HAP-1 (cell line): ENCODE data around the gene LMBR1.

Experiments
- DNase-seq, 2 experiments: peaks; one replicate each; pipeline ENCODE4 v3.0.0-alpha.2; 2016 to 2020; ENCODE audit warnings: low spot score in 2 of 2
- H3K27me3 ChIP-seq: fragments of 250-450 bp; sonication (Bioruptor Pico); 2 replicates; pipeline ENCODE4 v1.5.1; 2020; ENCODE audit warnings: low read depth, mild to moderate bottlenecking, moderate library complexity
- H3K36me3 ChIP-seq: fragments of 250-450 bp; sonication (Bioruptor Pico); replicated peaks from 2 replicates; pipeline ENCODE4 v1.5.1; 2020; ENCODE audit warnings: mild to moderate bottlenecking
- H3K4me1 ChIP-seq: fragments of 250-450 bp; sonication (Bioruptor Pico); 2 replicates; pipeline ENCODE4 v1.5.1; 2020; ENCODE audit warnings: mild to moderate bottlenecking
- H3K4me3 ChIP-seq: fragments of 250-450 bp; sonication (Bioruptor Pico); 2 replicates; pipeline ENCODE4 v1.5.1; 2020; ENCODE audit warnings: mild to moderate bottlenecking, moderate library complexity
- H3K9me3 ChIP-seq: fragments of 250-450 bp; sonication (Bioruptor Pico); 2 replicates; pipeline ENCODE4 v1.5.1; 2020; ENCODE audit warnings: mild to moderate bottlenecking, moderate library complexity
- in situ Hi-C: fragments of 300-500 bp; cut with MboI; formaldehyde crosslinking; loops from 3 replicates; pipeline ENCODE4 v1.14.3; 2020; ENCODE audit warnings: low sequenced_read_pairs, inconsistent platforms, mixed read lengths

Gene LMBR1

DNA sequence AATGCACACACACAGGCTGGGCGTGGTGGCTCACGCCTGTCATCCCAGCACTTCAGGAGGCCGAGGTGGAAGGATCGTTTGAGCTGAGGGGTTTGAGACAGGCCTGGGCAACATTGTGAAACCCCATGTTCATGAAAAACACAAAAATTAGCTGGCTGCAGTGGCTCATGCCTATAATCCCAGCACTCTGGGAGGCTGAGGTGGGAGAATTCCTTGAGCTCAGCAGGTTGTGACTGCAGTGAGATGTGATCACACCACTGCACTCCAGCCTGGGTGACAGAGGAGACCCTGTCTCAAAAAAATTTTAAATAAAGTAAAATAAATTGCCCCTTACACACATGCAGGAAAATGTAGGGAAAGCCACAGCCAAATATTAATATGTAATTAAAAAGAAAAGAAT is 208.3 kb downstream of the LMBR1 start:
- H3K4me3 ChIP-seq, result no peak overlapping the region
- in situ Hi-C loops, result no loop called here
- no peak for DNase-seq
- no peaks in the 10 kb centered on the region for H3K27me3 ChIP-seq
- peaks cover 5% of the 10 kb centered on the region; the same call in 1 of the 2 replicates for H3K36me3 ChIP-seq
- H3K9me3 ChIP-seq, result no peaks in the 10 kb centered on the region
- no peaks in the 10 kb centered on the region; the same call in 1 of the 2 replicates for H3K4me1 ChIP-seq

DNA sequence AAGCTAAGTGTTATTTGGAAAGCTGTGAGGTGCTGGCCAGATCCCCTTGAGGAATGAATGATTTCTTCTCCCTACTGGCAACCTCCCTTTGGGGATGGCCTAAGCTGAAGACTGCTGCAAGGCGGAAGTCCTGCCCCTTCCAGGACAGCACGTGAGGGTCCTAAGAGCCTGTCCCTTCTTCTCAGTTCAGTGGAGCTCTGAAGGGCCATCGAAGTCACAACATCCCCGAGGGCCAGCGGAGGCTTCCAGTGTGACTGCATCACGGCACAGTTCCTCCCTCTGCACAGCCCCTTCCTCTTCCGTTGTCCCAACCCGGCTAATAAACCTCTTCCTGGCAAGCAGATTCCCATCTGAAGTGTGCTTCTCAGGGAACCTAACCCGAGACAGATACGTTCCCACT is 208.7 kb downstream of the LMBR1 start:
- no peak for DNase-seq

GRCh38 chr7:156682928-156683327 is 210.1 kb downstream of the LMBR1 start:
- no peak for DNase-seq
- peaks cover 5% of the 10 kb centered on the region; the same call in 1 of the 2 replicates for H3K36me3 ChIP-seq
- in situ Hi-C loops, result no loop called here
- no peak overlapping the region for H3K4me3 ChIP-seq
- H3K9me3 ChIP-seq, result no peaks in the 10 kb centered on the region
- no peaks in the 10 kb centered on the region for H3K27me3 ChIP-seq
- H3K4me1 ChIP-seq, result no peaks in the 10 kb centered on the region

More for the DNA sequence above, 208.7 kb downstream of the LMBR1 start:
- no peaks in the 10 kb centered on the region; the same call in 1 of the 2 replicates for H3K4me1 ChIP-seq
- H3K36me3 ChIP-seq, result peaks cover 5% of the 10 kb centered on the region; the same call in 1 of the 2 replicates
- no peaks in the 10 kb centered on the region for H3K27me3 ChIP-seq
- H3K9me3 ChIP-seq, result no peaks in the 10 kb centered on the region
- no peak overlapping the region for H3K4me3 ChIP-seq
- in situ Hi-C loops, result no loop called here

DNA sequence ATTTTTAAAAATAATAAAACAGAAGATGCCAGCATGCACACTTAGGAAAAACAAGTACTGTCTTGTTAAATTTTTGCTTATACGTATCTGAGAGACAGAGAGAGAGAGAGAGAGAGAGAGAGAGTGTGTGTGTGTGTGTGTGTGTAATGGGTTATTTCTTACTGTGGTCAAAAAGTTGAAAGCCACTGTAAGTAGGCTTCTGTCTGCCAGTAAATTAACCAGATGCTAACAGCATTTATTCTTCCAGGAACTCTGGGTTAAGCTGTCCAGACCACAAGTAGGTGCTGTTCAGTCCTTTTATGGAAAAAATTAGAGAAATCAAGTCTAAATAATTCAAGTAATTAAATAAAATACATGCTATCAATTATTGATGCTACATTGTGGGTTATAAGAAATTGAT is 212.7 kb downstream of the LMBR1 start:
- no peaks in the 10 kb centered on the region for H3K9me3 ChIP-seq
- peaks cover 5% of the 10 kb centered on the region; the same call in 1 of the 2 replicates for H3K36me3 ChIP-seq

GRCh38 chr7:156677374-156678054 is 215.5 kb downstream of the LMBR1 start:
- no peak overlapping the region for H3K4me3 ChIP-seq
- DNase-seq, result no peak
- H3K36me3 ChIP-seq, result peaks cover 5% of the 10 kb centered on the region; the same call in 1 of the 2 replicates
- H3K9me3 ChIP-seq, result no peaks in the 10 kb centered on the region
- in situ Hi-C loops, result no loop called here
- no peaks in the 10 kb centered on the region for H3K4me1 ChIP-seq
- H3K27me3 ChIP-seq, result no peaks in the 10 kb centered on the region

More for the DNA sequence above, 212.7 kb downstream of the LMBR1 start:
- no peaks in the 10 kb centered on the region for H3K4me1 ChIP-seq
- DNase-seq, result no peak
- no peak overlapping the region for H3K4me3 ChIP-seq
- H3K27me3 ChIP-seq, result no peaks in the 10 kb centered on the region
- in situ Hi-C loops, result no loop called here

- peaks cover 5% of the 10 kb centered on the region for H3K36me3 ChIP-seq
- no peak overlapping the region for H3K4me3 ChIP-seq
- no peaks in the 10 kb centered on the region for H3K27me3 ChIP-seq
- in situ Hi-C loops, result no loop called here
- H3K4me1 ChIP-seq, result no peaks in the 10 kb centered on the region
- DNase-seq, result no peak
- no peaks in the 10 kb centered on the region for H3K9me3 ChIP-seq
Measured at GRCh38 chr7:156676263-156676662, 216.7 kb downstream of the LMBR1 start.

- no peaks in the 10 kb centered on the region for H3K27me3 ChIP-seq
- H3K4me1 ChIP-seq, result no peaks in the 10 kb centered on the region
- in situ Hi-C loops, result no loop called here
- peaks cover 5% of the 10 kb centered on the region for H3K36me3 ChIP-seq
- H3K9me3 ChIP-seq, result no peaks in the 10 kb centered on the region
- H3K4me3 ChIP-seq, result no peak overlapping the region
- no peak for DNase-seq
Measured at GRCh38 chr7:156675721-156676120, 217.3 kb downstream of the LMBR1 start.

- no peaks in the 10 kb centered on the region; the same call in none of the 2 replicates for H3K36me3 ChIP-seq
- no peak overlapping the region for H3K4me3 ChIP-seq
- DNase-seq, result no peak
- in situ Hi-C loops, result no loop called here
- H3K27me3 ChIP-seq, result no peaks in the 10 kb centered on the region
- no peaks in the 10 kb centered on the region for H3K4me1 ChIP-seq
- H3K9me3 ChIP-seq, result no peaks in the 10 kb centered on the region
Measured at GRCh38 chr7:156673902-156674301, 219.1 kb downstream of the LMBR1 start.

DNA sequence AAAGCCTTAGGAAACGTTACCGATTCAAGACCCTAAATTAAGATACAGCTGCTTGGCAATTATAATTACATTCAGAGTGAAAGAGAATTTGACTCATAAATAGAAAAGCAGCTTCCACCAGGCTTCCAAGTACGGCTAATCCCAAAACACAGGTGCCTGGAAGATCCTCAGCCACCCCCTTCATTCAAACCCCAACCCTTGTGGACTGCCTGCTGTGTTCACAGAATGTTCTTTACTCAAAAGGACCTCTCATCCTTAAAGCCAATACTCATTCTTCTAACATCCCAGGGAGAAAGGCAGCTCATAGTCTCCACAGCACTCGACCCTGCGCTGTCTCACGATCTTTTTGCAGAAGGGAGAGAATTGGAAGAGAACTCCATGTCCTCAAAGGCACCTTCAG is 219.5 kb downstream of the LMBR1 start:
- H3K36me3 ChIP-seq, result no peaks in the 10 kb centered on the region; the same call in none of the 2 replicates
- DNase-seq, result no peak
- H3K9me3 ChIP-seq, result no peaks in the 10 kb centered on the region
- no peaks in the 10 kb centered on the region for H3K27me3 ChIP-seq
- no peak overlapping the region for H3K4me3 ChIP-seq
- no peaks in the 10 kb centered on the region for H3K4me1 ChIP-seq
- in situ Hi-C loops, result no loop called here

DNA sequence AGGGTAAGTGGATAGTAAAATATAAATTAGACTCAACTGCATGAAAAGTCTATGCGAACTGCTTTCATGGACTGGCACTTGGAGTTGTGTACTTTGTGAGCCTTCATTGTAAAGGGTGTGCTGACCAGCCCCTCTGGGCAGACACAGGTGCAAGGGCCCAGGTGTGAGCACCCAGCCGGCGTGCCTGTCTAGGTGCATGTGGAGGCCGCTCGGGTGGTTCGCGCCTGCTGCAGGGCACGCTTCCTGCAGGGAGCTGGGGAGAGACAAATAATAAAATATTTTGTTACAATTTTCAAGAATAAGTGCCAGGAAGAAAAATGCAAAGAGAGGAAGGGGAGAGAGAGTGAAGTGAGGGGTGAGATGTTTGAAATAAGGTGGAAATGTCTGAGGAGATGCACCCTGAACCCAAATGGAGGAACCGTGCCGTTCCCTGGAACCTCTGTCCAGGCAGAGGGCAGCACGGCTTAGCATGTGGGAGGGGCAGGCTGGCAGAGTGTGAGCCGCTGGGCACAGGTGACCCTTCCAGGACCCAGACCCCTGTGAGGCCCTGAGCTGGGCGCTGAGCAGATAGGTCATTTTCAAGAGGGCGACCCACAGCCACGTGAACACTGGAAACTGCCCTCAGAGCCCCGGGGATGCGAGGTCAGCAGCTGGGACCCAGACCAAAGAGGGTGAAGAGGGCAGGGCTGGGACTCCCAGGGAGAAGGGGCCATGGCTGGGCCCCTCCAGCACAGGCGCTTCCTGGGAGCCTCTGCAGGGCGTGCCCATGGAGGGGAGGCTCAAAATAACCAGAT is 223.8 kb downstream of the LMBR1 start:
- in situ Hi-C loops, result no loop called here
- H3K9me3 ChIP-seq, result no peaks in the 10 kb centered on the region
- H3K36me3 ChIP-seq, result no peaks in the 10 kb centered on the region; the same call in 1 of the 2 replicates
- peaks cover 15% of the 10 kb centered on the region for H3K4me1 ChIP-seq
- no peak for DNase-seq
- H3K27me3 ChIP-seq, result no peaks in the 10 kb centered on the region
- H3K4me3 ChIP-seq, result no peak overlapping the region

DNA sequence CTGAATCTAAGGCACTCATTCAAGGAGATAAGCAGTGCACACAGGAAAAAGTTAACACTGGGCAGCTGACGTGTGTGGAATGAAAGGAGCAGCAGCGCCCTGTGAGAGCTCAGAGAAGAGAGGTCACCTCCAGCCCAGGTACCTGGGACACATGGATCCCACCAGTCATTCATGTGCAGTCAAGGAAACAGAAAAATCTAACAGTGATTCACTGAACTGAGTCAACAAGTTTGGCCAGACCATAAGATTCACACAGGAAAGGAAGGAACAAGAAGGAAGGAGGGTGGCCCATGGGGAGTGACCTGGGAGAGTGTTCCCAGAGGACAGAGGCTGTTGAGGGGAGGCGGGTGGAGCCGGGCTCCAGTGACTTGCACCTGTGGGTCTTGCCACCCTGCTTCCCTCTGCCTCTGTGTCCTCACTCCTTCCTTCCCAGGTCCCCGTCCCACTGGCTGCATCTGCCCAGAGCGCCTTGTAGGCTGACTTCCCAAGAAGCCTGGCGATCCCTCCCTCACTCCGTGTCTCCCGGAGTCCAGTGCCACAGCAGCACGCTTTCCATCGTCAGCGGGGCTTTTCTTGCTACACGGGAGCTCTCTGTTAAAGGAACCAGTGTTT is 224.7 kb downstream of the LMBR1 start:
- no peaks in the 10 kb centered on the region for H3K27me3 ChIP-seq
- in situ Hi-C loops, result no loop called here
- DNase-seq, result no peak
- no peak overlapping the region for H3K4me3 ChIP-seq
- no peaks in the 10 kb centered on the region; the same call in 1 of the 2 replicates for H3K36me3 ChIP-seq
- peaks cover 15% of the 10 kb centered on the region for H3K4me1 ChIP-seq
- H3K9me3 ChIP-seq, result no peaks in the 10 kb centered on the region

DNA sequence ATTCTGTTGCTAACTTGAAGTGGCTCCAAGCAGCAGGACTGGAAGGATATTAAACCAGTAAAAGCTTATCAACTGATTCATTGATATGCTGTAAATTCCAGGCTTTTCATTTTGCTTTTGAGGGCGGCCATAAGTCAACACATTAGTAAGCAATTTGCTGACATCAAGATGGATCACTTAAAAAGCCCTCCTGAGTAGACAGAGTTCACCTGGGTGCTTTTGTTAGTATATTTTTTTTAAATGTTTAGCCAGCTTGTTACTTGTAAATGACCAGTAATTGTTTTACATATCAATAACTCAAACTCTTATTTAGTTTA is 225.9 kb downstream of the LMBR1 start:
- Histone ChIP-seq H3K36me3 (no peaks in the 10 kb centered on the region; the same call in 1 of the 2 replicates), H3K27me3 (no peaks in the 10 kb centered on the region), H3K4me3 (no peak overlapping the region), H3K9me3 (no peaks in the 10 kb centered on the region), H3K4me1 (peaks cover 15% of the 10 kb centered on the region)
- DNase-seq, result no peak
- in situ Hi-C loops, result no loop called here

DNA sequence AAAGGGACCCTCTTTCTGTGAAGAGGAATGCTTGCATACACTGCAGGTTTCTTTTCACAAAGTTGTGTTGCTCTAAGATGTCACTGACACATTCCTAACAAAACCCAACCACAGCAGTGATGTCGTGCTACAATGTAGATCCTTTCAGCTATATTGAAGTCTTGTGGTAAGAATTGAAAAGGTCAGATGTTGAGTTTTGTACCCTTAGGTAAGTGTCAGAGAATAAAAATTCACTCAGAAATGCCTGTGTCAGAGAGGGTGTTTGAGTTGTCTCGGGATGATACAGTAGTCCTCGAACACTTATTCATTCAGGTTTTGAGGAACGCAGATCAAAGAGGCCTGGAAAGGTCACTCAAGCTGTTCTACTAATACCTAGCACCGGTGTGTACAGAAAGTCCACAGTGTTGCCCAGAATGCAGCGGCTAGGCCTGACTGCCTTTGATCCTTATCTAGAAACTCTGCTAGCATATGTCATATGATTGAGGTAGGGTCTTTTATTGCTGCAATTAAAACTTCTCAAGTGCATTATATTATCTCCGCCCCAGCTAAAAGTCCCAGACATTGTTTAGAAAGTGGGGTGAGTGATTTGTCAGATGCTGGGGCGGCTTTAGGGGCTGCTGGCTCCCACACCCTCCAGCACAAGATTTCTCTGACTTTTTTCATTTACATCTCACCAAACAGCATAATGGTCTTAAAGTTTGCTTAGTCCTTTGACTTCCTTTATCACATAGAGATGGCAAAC is 226.4 kb downstream of the LMBR1 start:
- H3K9me3 ChIP-seq, result no peaks in the 10 kb centered on the region
- DNase-seq, result no peak
- H3K36me3 ChIP-seq, result no peaks in the 10 kb centered on the region; the same call in 1 of the 2 replicates
- H3K27me3 ChIP-seq, result no peaks in the 10 kb centered on the region
- H3K4me3 ChIP-seq, result no peak overlapping the region
- H3K4me1 ChIP-seq, result peaks cover 15% of the 10 kb centered on the region
- in situ Hi-C loops, result no loop called here
